Tibial artery (tissue), 4 donors: Measurements from ENCODE around the gene C10orf53.

Source experiments
- DNase-seq, 2 donors: peaks; one replicate each; pipeline ENCODE4 v3.0.0-alpha.2; 2019
- H3K27ac ChIP-seq, 2 donors: fragments of 200-600 bp; sonication (generic) in 1 of 2; 1 replicate in 1 of 2; 2 replicates in 1 of 2; pipeline ENCODE4 v1.5.1; 2018 to 2019; ENCODE audit warnings: mild to moderate bottlenecking in 1 of 2
- H3K27me3 ChIP-seq, 2 donors: fragments of 200-600 bp; sonication (generic) in 1 of 2; one replicate each; pipeline versions ENCODE4 v1.5.1 to v1.6.0; 2016 to 2019
- H3K36me3 ChIP-seq, 3 donors: fragments of 200-600 bp; sonication (generic) in 2 of 3; one replicate each; pipeline ENCODE4 v1.5.1; 2016 to 2019; ENCODE audit warnings: mild to moderate bottlenecking in 2 of 3
- H3K4me1 ChIP-seq, 4 donors: fragments of 200-600 bp; sonication (generic) in 2 of 4; 1 replicate in 3 of 4; 2 replicates in 1 of 4; pipeline ENCODE4 v1.5.1; 2016 to 2019
- H3K4me3 ChIP-seq, 2 donors: fragments of 200-600 bp; sonication (generic) in 1 of 2; 1 replicate in 1 of 2; 2 replicates in 1 of 2; pipeline ENCODE4 v1.5.1; 2018 to 2019; ENCODE audit warnings: mild to moderate bottlenecking in 2 of 2
- H3K9me3 ChIP-seq, 3 donors: fragments of 200-600 bp; sonication (generic) in 1 of 3; one replicate each; pipeline ENCODE4 v1.5.1; 2016 to 2019
- CTCF ChIP-seq, 2 experiments: fragments of 200-600 bp in 1 of 2; fragments of 450-650 bp in 1 of 2; IDR thresholded peaks; one replicate each; pipeline ENCODE4 v1.5.1; 2017 to 2019; ENCODE audit warnings: antibody characterized with exemption in 2 of 2, mild to moderate bottlenecking in 1 of 2, moderate library complexity in 1 of 2
- intact Hi-C: fragments of 100-400 bp; cut with DNase I; formaldehyde crosslinking; loops from one replicate; pipeline ENCODE4 v1.15.0; 2023; ENCODE audit warnings: low total_unique reads

Gene C10orf53

DNA sequence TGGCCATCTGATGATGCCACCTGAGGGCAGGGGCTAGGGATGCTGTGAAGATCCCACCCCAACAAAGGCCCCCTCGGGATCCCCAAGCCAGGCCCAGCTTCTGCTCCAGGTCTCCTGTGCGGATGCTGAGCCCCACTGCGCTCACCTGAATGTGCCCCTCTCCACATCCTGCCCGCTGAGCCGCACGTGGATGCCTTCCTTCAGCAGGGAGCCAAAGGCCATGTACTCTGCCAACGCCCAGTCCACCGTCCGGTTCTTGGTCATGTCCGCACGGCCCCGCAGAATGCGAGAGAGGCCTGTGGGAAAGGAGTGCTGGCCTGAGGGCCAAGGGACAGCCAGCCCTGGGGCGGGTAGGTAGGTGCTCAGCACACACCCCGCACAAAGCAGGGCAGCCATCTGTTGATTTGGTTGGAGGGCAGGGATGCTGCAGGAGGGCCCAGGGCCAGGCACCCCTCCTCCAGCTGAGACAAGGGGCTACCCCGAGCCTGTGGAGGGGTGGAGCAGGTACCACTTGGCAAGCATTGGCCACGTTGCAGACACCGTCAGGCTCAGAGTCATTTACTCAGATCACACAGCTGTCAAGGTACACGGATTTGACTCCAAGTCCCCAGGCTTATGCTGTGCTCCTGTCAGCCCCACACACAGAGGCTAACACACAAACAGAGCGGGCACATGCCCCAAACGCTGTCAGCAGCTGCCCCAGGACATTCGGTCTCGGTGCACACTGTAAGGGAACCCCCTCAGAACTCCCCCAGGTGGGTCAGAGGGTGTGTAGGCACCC, 63.4 kb downstream of the C10orf53 start:
- no peak for DNase-seq
- Histone ChIP-seq H3K9me3 (no peaks in the 10 kb centered on the region), H3K4me1 (no peaks in the 10 kb centered on the region), H3K27ac (no peak overlapping the region), H3K27me3 (peaks cover 0 to 11% of the 10 kb centered on the region in 2 donors), H3K36me3 (no peaks in the 10 kb centered on the region), H3K4me3 (no peak overlapping the region)
- TF ChIP-seq CTCF (IDR thresholded peaks at IDR 0.05): no peak
- intact Hi-C loops: no loop called here

- Histone ChIP-seq H3K4me3 (no peak overlapping the region), H3K27me3 (peaks cover 0 to 11% of the 10 kb centered on the region in 2 donors), H3K4me1 (no peaks in the 10 kb centered on the region), H3K9me3 (no peaks in the 10 kb centered on the region), H3K36me3 (no peaks in the 10 kb centered on the region), H3K27ac (no peak overlapping the region)
- intact Hi-C loops: no loop called here
- TF ChIP-seq CTCF (IDR thresholded peaks at IDR 0.05): no peak
- no peak for DNase-seq
These were observed 64.1 kb downstream of the C10orf53 start for GRCh38 chr10:49743464-49744075.

- Histone ChIP-seq H3K9me3 (no peaks in the 10 kb centered on the region), H3K4me3 (no peak overlapping the region), H3K4me1 (no peaks in the 10 kb centered on the region), H3K36me3 (no peaks in the 10 kb centered on the region), H3K27me3 (peaks cover 0 to 13% of the 10 kb centered on the region in 2 donors), H3K27ac (no peak overlapping the region)
- no peak for DNase-seq
- intact Hi-C loops: no loop called here
- TF ChIP-seq CTCF (IDR thresholded peaks at IDR 0.05): no peak
These were observed 64.7 kb downstream of the C10orf53 start for GRCh38 chr10:49744091-49744685.

DNA sequence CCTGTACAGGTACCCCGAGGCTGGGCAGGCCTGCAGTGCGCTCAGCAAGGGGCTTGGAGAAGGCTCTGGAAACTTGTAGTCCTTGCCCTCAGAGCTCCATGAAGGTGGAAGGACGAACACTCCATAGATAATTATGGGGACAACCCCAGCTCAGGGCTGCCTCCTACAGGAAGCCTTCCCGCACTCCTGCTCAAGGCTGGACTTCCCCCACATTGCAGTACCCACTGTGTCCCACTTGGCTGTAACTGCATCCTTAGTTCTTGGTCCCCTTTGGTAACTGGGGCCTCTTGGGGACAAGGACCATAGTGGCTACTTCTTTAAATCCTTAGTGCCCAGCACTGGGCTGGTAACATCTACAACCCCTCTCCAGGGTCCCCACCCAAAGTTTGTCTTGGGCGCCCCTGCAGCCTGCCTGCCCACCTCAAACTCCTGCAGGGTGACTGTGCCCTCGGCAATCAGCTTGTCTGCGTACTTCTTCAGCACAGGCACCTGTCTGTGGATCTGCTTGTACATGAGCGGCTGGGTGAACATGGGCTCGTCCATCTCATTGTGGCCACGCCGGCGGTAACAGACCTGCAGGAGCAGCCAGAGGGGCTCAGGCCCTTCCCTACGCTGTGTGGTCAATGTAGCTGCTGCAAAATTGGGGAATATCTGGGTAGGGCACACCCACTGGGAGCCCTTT, 65.6 kb downstream of the C10orf53 start:
- DNase-seq: no peak
- no peaks in the 10 kb centered on the region for H3K4me1 ChIP-seq
- H3K9me3 ChIP-seq: no peaks in the 10 kb centered on the region
- no peak for TF ChIP-seq CTCF (IDR thresholded peaks at IDR 0.05)
- intact Hi-C loops: no loop called here
- H3K27me3 ChIP-seq: peaks cover 0 to 14% of the 10 kb centered on the region in 2 donors
- H3K36me3 ChIP-seq: no peaks in the 10 kb centered on the region
- no peak overlapping the region for H3K27ac ChIP-seq
- H3K4me3 ChIP-seq: no peak overlapping the region

DNA sequence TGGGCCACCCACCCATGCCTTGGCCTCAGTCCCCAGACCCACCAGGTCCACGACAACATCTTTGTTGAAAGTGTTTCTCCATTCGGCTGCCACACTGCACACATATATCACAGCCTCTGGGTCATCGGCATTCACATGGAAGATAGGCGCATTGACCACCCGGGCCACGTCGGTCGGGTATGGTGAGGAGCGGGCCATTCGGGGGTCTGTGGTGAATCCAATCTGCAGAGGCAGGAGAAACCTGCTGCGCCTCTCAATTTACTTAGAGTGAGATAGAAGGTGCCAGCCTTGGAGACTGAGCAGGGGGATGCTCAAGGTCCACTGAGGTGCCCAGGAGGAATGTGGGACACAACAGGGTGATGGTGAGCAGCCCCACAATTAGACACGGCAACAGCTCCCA, 66.3 kb downstream of the C10orf53 start:
- Histone ChIP-seq H3K4me1 (no peaks in the 10 kb centered on the region), H3K27me3 (peaks cover 0 to 15% of the 10 kb centered on the region in 2 donors), H3K27ac (no peak overlapping the region), H3K9me3 (no peaks in the 10 kb centered on the region), H3K36me3 (no peaks in the 10 kb centered on the region), H3K4me3 (no peak overlapping the region)
- intact Hi-C loops: no loop called here
- TF ChIP-seq CTCF (IDR thresholded peaks at IDR 0.05): no peak
- DNase-seq: no peak
